Erythroblast (primary cell): ENCODE data around the gene CLMN.

Experiments
- GATA1 ChIP-seq: IDR thresholded peaks from 2 replicates; pipeline ENCODE4 v1.6.1; 2011; ENCODE audit warnings: low read depth, mild to moderate bottlenecking, control low read depth, low read length, moderate library complexity
- POLR2A ChIP-seq: IDR thresholded peaks from 2 replicates; pipeline ENCODE4 v1.6.1; 2011; ENCODE audit warnings: mild to moderate bottlenecking, low read length

GRCh38 chr14:95322651-95323050 lies 2.9 kb upstream of the CLMN start:
- TF ChIP-seq POLR2A (no peak), GATA1 (no peak)
